C4-2B (cell line): ENCODE data around the gene TOX2.
"Not testable (repeated sequence)": the region's sequence is repeated elsewhere in the genome, so short reads cannot be mapped to it uniquely, and the experiment has no call there.

Source experiments
- H3K27ac ChIP-seq: fragments of 450-650 bp; 2 replicates; pipeline ENCODE4 v1.5.1; 2017
- CTCF ChIP-seq: fragments of 450-650 bp; conservative IDR thresholded peaks from 2 replicates; pipeline ENCODE4 v1.5.1; 2017; ENCODE audit warnings: mild to moderate bottlenecking
- ZFX ChIP-seq: fragments of 450-650 bp; IDR thresholded peaks from 2 replicates; pipeline ENCODE4 v1.6.1; 2017

TOX2 gene

GRCh38 chr20:44038681-44039123 is 124.0 kb downstream of the TOX2 start:
- TF ChIP-seq CTCF (no peak), ZFX (no peak)
- H3K27ac ChIP-seq = no peak overlapping the region

DNA sequence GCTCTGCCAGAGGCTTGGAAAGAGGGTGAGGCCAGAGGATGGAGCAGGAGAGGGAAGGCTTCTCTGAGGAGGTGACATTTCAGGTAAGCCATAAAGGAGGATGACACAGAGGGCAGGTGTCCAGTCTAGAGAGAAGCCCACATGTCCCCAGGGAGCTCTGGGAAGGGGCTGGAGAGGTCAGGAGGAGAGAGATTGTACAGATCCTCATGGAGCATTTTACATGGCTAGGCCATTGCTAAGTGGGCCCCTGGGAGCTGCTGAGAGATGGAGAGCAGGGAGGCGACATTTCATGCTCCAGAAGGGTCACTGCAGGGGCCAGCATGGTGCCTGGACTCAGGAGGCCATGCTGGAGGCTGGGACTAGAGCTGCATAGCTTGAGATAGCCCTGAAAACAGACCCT is 124.5 kb downstream of the TOX2 start:
- no peak for TF ChIP-seq CTCF
- TF ChIP-seq ZFX = no peak
- no peak overlapping the region for H3K27ac ChIP-seq

DNA sequence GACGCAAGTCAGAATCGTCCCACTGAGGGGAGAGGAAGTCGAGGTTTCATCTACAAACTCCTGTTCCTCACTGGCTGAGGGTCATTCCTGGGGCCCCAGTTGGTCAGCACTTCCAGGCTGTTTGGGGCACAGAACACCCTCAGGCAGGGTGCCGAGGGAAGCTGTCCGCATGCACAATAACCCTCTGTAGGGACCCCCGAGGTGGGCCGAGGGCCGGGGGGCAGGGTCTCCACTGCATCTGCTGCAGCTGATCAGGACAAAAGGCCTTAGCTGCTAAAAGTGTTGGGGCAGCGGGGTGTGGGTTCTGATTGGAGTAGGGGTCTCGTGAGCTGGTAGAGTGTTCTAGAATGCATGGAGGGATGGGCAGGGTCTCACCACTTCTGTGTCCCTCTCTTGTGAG is 125.1 kb downstream of the TOX2 start:
- no peak overlapping the region for H3K27ac ChIP-seq
- TF ChIP-seq CTCF (no peak), ZFX (no peak)

DNA sequence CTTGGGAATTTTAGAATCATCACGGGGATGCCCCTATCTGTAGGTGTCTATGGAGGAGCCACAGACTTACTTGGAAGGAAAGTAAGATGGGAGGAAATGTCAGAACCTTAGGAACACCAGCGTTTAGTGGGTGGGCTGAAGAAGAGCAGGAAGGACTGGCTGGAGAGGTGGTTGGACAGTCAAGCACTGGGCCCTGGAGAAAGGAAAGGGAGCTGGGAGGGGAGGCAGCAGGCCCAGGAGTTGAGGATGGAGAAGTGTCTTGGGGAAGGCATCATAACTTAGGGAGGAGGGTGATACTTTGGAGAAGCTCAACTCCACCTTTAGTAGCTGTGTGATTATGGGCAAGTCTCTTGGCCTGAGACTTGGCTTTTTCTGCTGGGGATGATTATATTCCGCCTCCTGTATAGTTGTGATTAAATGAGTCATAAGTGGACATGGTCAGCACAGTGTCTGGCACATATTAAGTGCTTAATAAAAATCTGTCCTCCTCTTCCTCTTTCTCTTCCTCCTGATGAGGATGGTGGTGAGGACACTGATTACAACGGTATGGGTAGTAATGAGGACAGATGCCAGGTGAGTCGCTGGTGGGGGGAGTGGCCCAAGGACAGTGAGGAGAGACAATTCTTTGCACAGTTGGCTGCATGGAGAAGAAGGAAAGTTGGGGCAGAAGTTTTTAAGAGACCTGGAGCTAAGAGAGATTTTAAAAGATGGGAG is 125.7 kb downstream of the TOX2 start:
- no peak for TF ChIP-seq ZFX
- no peak for TF ChIP-seq CTCF
- no peak overlapping the region for H3K27ac ChIP-seq

DNA sequence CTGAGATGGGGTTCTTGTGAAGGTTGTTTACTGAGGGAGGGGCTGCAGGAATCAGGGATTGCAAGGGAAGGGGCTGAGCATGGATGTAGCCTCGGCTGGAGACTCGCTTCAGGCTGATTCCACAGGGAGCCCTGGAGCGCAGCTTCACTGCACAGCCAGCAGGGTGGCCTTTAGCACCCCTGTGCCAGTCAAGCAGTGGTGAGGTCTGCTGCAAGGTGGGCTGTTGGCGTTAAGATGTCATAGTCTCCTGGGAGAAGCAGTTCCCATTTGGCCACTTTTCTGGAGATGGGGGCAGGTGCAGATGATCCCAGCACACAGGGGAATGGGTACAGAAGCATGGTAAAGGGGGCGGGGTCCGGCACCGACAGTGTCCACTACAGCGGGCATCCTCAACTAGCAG is 126.3 kb downstream of the TOX2 start:
- no peak overlapping the region for H3K27ac ChIP-seq
- TF ChIP-seq CTCF (no peak), ZFX (no peak)

DNA sequence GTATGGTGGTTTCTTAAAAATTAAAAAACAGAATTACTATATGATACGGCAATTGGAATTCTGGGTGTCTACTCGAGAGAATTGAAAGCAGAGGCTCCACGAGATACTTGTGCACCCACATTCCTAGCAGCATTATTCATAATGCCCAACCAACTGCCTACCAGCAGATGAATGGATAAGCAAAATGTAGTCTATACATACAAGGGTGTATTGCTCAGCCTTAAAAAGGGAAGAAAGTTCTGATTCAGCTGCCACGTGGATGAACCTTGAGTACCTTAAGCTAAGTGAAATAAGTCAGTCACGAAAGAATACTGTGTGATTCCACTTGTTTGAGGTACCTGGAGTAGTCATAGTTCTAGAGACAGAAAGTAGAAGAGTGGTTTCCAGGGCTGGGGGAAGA is 130.1 kb downstream of the TOX2 start:
- H3K27ac ChIP-seq = not testable (repeated sequence)

DNA sequence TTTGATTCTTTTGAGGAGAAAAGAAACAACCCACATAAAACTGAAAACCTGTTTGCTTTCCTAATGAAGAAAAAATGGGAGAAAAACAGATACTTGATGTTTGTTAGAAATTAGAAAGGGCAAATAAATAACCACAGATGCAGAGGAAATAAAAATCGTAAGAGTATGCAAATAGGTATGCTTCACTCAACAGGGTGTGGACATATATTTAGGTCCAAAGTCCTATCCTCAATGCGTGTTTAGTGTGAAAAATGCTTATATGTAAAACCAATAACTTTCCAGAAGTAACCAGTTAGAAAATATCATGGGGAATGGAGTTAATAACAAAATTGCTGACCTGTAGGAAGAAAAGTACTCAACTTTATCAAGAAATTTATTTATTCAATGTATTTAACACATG is 135.7 kb downstream of the TOX2 start:
- TF ChIP-seq CTCF (no peak), ZFX (no peak)
- H3K27ac ChIP-seq = no peak overlapping the region
